DLD1 (cell line): ENCODE measurements around the gene ZNF526.
"Not testable (repeated sequence)": the region's sequence is repeated elsewhere in the genome, so short reads cannot be mapped to it uniquely, and the experiment has no call there.

Experiments
- in situ Hi-C: cut with HindIII; loops from 2 replicates; pipeline ENCODE4 v1.10.0; 2017; ENCODE audit warnings: low sequenced_read_pairs

ZNF526 gene

DNA sequence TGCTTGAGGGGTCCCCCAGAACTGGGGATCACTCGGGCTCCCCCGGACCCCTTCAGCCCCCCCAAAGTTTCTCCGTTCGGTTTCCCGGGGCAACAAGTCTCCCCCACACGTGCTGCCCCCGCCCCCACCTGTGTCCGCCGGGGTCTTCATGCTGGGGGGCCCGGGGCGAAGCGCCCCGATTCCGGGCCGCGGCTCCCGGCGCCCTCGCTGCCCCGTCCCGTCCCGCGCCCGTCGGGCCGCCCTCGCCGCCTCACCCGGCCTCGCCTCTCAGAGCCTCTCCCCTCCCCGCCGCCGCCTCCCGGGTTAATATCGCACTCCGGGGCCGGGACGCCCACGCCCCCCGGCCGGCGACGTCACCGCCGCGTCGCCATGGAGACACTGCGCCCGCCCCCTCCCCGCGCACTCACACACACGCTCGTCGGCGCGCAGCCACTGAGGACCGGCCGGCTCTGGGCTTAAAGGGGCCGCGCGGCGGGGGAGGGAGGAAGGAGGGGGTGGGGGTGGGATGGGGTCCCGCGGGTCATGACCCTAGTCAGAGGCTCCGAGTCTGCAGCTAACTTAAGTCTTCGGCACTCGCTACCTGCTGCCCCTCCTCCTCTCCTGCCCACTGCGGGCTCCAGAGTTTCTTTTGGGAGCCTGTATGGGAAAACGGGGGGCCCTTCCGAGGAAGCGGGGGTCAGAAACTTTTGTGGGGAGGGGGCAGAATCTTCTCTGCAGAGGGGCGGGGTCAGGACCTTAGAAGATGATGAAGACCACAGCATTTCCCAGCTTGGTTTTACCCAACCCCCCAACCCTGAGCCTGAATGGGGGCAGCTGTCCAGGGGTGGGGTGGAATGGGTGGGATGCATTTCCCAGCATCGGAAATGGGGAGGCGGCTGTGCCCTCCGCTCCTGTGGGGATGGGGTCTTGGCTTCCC, 35.0 kb downstream of the ZNF526 start, which contains the start of gene ERF:
Gene ERF, minus strand, starts transcription at position 279 of the 916 bp plus-strand sequence. Its CDS starts 129 bp downstream, at position 150.
- in situ Hi-C loops: no loop called here

DNA sequence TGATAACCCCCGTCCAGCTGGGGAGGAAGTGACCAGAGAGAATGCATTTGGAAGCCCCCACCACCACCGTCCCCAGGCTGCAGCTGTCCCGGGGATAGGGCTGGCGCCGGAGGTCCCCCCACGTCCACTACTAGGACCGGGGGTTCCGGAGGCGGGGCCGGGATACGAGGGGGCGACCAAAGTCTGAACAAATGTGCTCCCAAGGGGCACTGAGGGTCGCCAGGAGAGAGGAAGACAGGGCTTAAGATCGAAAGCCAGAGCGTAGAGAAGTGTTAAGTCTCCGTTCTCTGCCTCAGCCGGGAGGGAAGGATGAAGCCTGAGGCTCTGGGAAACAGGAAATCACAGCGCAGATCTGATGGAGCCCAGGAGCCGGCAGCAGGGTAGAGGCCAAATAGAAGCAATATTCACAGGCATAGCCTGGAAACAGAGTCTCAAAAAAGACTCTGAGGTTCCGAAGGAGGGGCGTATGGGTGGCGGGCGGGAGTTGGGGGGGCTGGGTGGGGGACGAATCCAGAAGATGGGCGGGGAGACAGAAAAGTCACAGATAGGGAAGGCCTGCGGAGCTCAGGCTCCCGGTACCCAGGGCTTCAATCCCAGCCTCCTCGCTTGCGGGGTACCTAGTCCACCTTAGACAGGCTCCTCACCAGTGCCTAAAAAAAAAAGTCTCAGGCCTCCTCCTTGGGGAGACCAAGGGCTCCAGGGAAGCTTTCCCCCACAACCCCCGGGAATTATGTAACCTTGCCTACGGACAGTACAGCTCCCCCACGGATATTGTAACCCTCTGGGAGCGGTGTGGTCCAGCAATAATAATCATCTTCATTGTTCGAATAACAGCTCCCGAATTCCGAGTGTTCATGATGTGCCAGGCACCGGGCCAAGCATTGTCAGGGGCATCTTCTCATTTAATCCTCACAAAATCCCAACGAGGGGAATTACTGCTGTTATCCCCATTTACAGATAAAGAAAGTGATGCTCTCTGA, 35.9 kb downstream of the ZNF526 start:
- in situ Hi-C loops: no loop called here

DNA sequence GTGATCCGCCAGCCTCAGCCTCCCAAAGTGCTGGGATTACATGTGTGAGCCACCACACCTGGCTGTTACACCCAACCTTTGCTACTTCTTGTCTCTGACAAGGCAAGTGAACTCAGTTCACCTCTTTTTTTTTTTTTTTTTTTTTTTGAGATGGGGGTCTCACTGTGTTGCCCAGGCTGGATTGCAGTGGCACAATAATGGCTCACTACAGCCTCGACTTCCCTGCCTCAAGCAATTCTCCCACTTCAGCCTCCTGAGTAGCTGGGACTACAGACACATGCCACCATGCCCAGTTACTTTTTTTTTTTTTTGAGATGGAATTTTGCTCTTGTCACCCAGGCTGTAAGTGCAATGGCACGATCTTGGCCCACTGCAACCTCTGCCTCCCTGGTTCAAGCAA, 37.7 kb downstream of the ZNF526 start:
- in situ Hi-C loops: not testable (repeated sequence)

DNA sequence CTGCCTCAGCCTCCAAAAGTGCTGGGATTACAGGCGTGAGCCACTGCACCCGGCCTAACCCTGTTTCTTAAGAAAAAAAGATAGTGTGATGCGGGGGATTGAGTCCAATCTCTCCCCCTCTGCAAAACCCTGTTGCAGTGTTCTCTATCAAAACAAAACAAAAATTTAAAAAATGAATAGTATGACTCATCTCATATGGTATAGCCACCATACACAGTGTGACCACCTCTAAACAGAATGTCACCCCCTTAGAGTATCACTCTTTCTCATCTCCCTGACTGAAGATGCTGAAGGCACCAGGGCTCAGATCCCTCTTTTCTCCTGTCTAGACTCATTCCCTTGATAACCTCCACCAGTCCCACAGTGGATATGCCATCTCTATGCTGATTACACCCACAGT, 41.7 kb downstream of the ZNF526 start:
- in situ Hi-C loops: no loop called here

DNA sequence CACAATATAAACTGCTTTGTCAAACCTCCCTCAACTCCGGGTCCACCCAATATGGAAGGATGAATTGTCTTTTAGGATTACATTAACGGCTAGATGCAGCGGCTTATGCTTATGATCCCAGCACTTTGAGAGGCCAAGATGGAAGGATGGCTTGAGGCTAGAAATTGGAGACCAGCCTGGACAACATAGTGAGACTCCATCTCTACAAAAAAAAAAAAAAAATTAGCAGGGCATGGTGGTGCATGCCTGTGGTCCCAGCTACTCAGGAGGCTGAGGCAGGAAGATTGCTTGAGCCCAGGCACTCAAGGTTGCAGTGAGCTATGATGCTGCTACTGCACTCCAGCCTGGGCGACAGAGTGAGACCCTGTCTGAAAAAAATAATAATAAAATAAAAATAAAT, 46.0 kb downstream of the ZNF526 start:
- in situ Hi-C loops: not testable (repeated sequence)

GRCh38 chr19:42266928-42267603, 47.0 kb downstream of the ZNF526 start:
- in situ Hi-C loops: not testable (repeated sequence)

GRCh38 chr19:42267644-42268141, 47.6 kb downstream of the ZNF526 start:
- in situ Hi-C loops: no loop called here

DNA sequence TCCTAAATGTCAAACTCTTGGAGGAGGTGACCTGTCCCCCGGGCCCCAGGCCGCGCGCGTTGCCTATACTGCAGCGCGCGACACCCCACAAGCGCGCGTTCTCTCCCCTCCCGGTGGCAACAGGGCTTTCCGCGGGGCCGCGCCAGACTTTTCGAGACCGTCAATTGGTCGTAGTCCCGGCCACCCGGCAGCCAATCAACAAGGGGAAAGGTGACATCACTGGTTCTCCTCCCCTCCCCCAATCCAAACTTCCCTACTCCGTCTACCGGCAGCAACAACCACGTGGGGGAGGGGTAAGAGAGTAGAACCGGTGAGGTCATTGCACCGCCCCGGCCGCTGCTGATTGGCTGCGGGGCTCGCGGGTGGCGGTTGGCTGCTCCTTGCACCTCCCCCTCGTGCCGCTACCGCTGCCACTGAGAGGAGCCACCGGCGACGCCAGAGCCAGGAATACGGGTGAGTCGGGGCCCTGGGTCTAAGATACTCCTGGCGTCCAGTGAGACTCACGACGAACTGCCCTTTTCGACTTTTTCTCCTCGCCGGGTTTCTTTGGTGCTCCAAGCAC, 48.1 kb downstream of the ZNF526 start:
- in situ Hi-C loops: no loop called here

- in situ Hi-C loops: no loop called here
These were observed 48.8 kb downstream of the ZNF526 start, which contains the start of gene CIC for GRCh38 chr19:42268704-42269477. Gene CIC, plus strand, starts transcription at chr19:42269252. Its CDS starts 2,532 bp downstream, at chr19:42271784.

- in situ Hi-C loops: no loop called here
These were observed 49.6 kb downstream of the ZNF526 start for GRCh38 chr19:42269478-42270345.

DNA sequence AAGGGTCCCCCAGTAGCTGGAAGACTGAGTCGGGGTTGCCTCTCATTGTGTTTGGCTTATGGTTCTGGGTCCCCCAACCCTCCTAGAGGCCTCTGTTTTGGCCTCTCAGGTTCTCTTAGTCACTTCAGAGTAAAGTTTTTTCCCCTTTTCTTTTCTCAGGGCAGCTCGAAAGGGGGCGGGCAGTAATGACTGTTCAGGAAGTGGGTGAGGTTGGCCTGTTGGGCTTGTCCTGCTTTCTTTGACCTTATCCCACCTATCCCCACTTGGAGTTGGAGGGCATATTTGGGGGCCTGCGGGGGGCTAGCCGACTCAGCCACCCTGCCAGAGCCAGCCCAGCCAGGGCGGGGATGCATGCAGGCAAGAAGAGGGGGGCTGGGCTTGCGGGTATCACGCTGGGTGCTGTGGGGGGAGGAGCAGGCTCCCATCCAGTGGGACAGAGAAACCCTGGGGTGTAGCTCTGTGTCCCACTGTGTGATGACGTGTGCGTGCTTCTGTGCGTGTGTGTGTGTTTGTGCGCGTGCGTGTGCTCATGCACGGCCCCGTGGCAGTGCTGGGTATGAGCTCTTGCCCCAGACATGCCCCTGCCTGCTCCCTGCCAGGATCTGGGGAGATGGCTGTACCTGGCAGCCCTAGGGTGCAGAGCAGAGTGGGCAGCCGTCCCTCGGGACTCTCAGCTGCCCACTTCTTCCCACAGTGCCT, 50.4 kb downstream of the ZNF526 start:
- in situ Hi-C loops: no loop called here

DNA sequence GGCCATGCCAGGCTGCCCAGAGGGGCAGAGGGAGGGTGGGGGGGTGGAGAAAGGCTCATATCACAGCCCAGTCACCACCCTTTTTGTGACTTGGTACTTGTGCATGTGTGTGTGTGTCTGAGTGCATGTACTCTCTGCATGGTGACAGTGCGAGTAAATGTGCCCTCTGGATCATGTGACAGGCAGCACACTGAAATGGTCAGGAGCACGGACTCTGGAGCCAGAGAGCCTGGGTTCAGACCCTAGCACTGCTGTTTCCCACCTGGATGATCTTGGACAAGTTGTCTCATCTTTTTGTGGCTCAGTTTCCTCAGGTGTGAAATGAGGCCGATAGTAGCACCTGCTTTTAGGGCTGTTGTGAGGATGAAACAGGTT, 50.9 kb downstream of the ZNF526 start:
- in situ Hi-C loops: no loop called here

GRCh38 chr19:42271861-42272534, 51.9 kb downstream of the ZNF526 start:
- in situ Hi-C loops: no loop called here

DNA sequence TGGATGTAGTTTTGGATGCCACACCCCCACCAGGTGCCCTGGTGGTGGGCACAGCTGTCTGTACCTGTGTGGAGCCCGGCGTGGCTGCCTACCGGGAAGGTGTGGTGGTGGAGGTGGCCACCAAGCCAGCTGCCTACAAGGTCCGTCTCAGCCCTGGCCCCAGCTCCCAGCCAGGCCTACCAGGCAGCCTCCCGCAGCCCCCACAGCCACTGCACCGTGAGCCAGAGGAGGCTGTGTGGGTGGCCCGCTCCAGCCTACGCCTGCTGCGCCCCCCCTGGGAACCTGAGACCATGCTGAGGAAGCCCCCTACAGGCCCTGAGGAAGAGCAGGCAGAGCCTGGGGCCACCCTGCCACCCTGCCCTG, 52.4 kb downstream of the ZNF526 start:
- in situ Hi-C loops: no loop called here

- in situ Hi-C loops: no loop called here
These were observed 52.9 kb downstream of the ZNF526 start for GRCh38 chr19:42272989-42273406.

GRCh38 chr19:42273407-42274064, 53.4 kb downstream of the ZNF526 start:
- in situ Hi-C loops: no loop called here
